Upper lobe of left lung (tissue), 6 donors: ENCODE results near the gene PHC1. TPM values are rescaled to one million over a fixed set of nuclear protein-coding genes. Genes with fewer than 3 reads are reported as not detected.

Experiments
- ATAC-seq, 2 donors: fragments of 200-7000 bp; cut with Tn5 transposase; one replicate each; pipeline ENCODE4 v1.9.1; 2022; ENCODE audit warnings: mild to moderate bottlenecking in 2 of 2, moderate library complexity in 2 of 2; ENCODE audit not compliant: low FRiP score in 2 of 2
- DNase-seq, 2 donors: peaks; one replicate each; pipeline ENCODE4 v3.0.0-alpha.2; 2019 to 2020
- H3K27ac ChIP-seq, 4 donors: fragments of 200-600 bp; sonication (generic); one replicate each; pipeline ENCODE4 v1.5.1; 2016 to 2019
- H3K27me3 ChIP-seq, 4 donors: fragments of 200-600 bp; sonication (generic); one replicate each; pipeline ENCODE4 v1.5.1; 2017 to 2019
- H3K36me3 ChIP-seq, 4 donors: fragments of 200-600 bp; sonication (generic); one replicate each; pipeline ENCODE4 v1.5.1; 2016 to 2019
- H3K4me1 ChIP-seq, 4 donors: fragments of 200-600 bp; sonication (generic); one replicate each; pipeline ENCODE4 v1.5.1; 2018 to 2019
- H3K4me3 ChIP-seq, 4 donors: fragments of 200-600 bp; sonication (generic); one replicate each; pipeline ENCODE4 v1.5.1; 2017 to 2019; ENCODE audit warnings: mild to moderate bottlenecking in 2 of 4, moderate library complexity in 1 of 4
- H3K9me3 ChIP-seq, 4 donors: fragments of 200-600 bp; sonication (generic); one replicate each; pipeline ENCODE4 v1.5.1; 2018 to 2019
- EP300 ChIP-seq, 4 donors: sonication (generic); formaldehyde crosslinking; IDR thresholded peaks; one replicate each; pipeline ENCODE4 v1.5.1; 2017; ENCODE audit warnings: antibody characterized with exemption in 4 of 4, control low read depth in 2 of 4
- POLR2A ChIP-seq, 4 donors: fragments of 450-650 bp; IDR thresholded peaks; one replicate each; pipeline ENCODE4 v1.5.1; 2016 to 2017; ENCODE audit warnings: antibody characterized with exemption in 4 of 4, mild to moderate bottlenecking in 2 of 4
- POLR2AphosphoS5 ChIP-seq, 2 donors: sonication (generic); formaldehyde crosslinking; IDR thresholded peaks; one replicate each; pipeline ENCODE4 v1.5.1; 2017; ENCODE audit warnings: antibody characterized with exemption in 2 of 2
- WGBS, 2 donors: methylation state at CpG; one replicate each; pipeline ENCODE4 v1.1.5; 2017 to 2018; 5-methylcytosine and 5-hydroxymethylcytosine counted together
- total RNA-seq, 6 donors: library from RNA; depleted of rRNA in 4 of 6; stranded (reverse); fragments of >200 nt in 4 of 6; gene quantifications; one replicate each; pipeline versions ENCODE4 v1.1.0 to v1.2.1, GENCODE V29; 2016 to 2021
- TF ChIP-seq, protein P1 (sequence below), 6 experiments: fragments of 450-650 bp in 4 of 6; fragments of 200-600 bp in 2 of 6; sonication (generic) in 2 of 6; IDR thresholded peaks; one replicate each; pipeline ENCODE4 v1.5.1; 2016 to 2019; ENCODE audit warnings: antibody characterized with exemption in 6 of 6
- donor health status: DM: no; HTN: no; CAD: no; lungs with moderate emphysema.
- donor health status: DM: no; HTN: yes; CAD: no; lungs with severe emphysema.

The PHC1 gene
- total RNA-seq, 6 donors from 2014 or later, result 23.2 to 60.8 (median 32.1) TPM

DNA sequence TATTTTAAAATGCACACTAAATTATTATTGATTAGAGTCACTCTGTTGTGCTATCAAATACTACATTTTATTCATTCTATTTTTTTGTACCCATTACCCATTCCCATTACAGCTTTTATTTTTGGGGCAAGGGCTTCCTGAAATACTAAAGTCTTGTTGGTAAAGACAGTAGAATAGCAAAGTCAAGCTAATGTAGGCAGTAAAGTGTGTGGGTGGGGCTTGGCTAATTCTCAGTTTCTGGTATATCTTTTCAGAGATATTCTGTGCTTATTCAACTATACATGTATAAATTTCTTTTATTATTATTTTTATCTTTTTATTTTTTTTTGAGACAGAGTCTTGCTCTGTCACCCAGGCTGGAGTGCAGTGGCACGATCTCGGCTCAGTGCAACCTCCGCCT lies 22.3 kb upstream of the PHC1 start:
- TF ChIP-seq EP300 (IDR thresholded peaks at IDR 0.05) (no peak), POLR2A (IDR thresholded peaks at IDR 0.05) (no peak), POLR2AphosphoS5 (IDR thresholded peaks at IDR 0.05) (no peak)
- TF ChIP-seq, protein P1, sequence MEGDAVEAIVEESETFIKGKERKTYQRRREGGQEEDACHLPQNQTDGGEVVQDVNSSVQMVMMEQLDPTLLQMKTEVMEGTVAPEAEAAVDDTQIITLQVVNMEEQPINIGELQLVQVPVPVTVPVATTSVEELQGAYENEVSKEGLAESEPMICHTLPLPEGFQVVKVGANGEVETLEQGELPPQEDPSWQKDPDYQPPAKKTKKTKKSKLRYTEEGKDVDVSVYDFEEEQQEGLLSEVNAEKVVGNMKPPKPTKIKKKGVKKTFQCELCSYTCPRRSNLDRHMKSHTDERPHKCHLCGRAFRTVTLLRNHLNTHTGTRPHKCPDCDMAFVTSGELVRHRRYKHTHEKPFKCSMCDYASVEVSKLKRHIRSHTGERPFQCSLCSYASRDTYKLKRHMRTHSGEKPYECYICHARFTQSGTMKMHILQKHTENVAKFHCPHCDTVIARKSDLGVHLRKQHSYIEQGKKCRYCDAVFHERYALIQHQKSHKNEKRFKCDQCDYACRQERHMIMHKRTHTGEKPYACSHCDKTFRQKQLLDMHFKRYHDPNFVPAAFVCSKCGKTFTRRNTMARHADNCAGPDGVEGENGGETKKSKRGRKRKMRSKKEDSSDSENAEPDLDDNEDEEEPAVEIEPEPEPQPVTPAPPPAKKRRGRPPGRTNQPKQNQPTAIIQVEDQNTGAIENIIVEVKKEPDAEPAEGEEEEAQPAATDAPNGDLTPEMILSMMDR (IDR thresholded peaks at IDR 0.05), result no peak
- Histone ChIP-seq H3K27ac (no peak overlapping the region), H3K4me3 (no peak overlapping the region), H3K36me3 (no peaks in the 10 kb centered on the region), H3K9me3 (no peaks in the 10 kb centered on the region), H3K4me1 (no peaks in the 10 kb centered on the region), H3K27me3 (no peaks in the 10 kb centered on the region)
- ATAC-seq, result no peak
- WGBS, 2 donors, result 96 to 99% methylated on average over 3 of the region's 3 CpGs
- no peak for DNase-seq

DNA sequence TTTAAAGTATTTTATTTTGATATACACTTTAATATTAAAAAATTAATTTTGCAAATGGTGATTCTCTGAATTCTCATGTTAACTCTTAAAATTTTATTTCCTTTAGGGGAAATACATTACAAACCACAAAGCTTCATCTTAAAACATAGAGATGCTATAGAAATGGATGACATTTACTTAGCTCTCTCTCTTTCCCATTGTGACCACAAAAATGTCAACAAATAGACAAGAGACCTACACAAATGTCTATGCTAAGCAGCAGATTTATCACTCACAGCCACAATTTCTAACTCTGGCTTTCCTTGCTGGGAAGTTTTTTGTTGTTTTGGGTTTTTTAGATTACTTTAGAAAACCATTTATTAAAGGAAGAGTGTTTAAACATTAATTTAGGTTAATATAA lies 19.9 kb upstream of the PHC1 start:
- Histone ChIP-seq H3K27me3 (no peaks in the 10 kb centered on the region), H3K27ac (no peak overlapping the region), H3K9me3 (no peaks in the 10 kb centered on the region), H3K36me3 (no peaks in the 10 kb centered on the region), H3K4me3 (no peak overlapping the region), H3K4me1 (no peaks in the 10 kb centered on the region)
- DNase-seq (no peak), ATAC-seq (no peak)
- TF ChIP-seq EP300 (IDR thresholded peaks at IDR 0.05) (no peak), POLR2AphosphoS5 (IDR thresholded peaks at IDR 0.05) (no peak), POLR2A (IDR thresholded peaks at IDR 0.05) (no peak)
- TF ChIP-seq, protein P1 (IDR thresholded peaks at IDR 0.05), result no peak

DNA sequence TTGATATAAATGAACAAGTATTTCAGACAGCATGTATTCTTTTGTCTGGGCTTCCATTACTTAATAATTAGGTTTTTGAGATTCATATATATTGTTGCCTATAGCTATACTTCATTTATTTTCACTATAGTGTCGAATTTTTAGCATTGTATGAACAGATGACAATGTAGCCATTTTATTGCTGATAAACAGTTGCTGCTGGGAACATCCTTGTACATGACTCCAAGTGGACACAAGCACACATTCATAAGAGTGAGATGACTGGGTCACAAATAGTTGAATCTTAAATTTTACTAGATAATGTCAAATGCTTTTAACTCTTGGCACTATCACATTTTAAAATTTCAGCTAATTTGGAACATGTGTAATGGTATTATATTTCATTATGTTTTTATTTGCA lies 19.3 kb upstream of the PHC1 start:
- DNase-seq (no peak), ATAC-seq (no peak)
- TF ChIP-seq POLR2AphosphoS5 (IDR thresholded peaks at IDR 0.05) (no peak), POLR2A (IDR thresholded peaks at IDR 0.05) (no peak), EP300 (IDR thresholded peaks at IDR 0.05) (no peak)
- TF ChIP-seq, protein P1 (IDR thresholded peaks at IDR 0.05), result no peak
- no peaks in the 10 kb centered on the region for H3K36me3 ChIP-seq
- no peaks in the 10 kb centered on the region for H3K4me1 ChIP-seq
- no peak overlapping the region for H3K27ac ChIP-seq
- 70 to 81% methylated on average over 1 of the region's 1 CpG for WGBS, 2 donors
- no peaks in the 10 kb centered on the region for H3K9me3 ChIP-seq
- no peak overlapping the region for H3K4me3 ChIP-seq
- H3K27me3 ChIP-seq, result no peaks in the 10 kb centered on the region

DNA sequence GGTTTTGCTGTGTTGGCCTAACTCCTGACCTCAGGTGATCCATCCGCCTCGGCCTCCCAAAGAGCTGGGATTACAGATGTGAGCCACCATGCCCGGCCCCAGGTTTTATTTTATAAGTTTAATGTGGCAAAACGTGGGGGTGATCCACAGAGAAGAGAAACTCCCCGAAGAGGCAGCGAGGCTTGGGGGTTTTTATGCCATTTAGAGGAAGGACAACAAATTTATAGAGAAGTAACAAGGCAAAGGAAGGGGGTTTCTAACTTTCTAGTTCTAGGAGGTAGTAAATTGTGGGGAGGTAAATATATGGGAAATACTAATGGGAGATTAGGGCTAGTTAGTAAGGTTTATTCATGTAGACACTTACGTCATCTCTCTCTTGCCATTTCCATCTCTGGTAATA lies 17.2 kb upstream of the PHC1 start:
- TF ChIP-seq POLR2AphosphoS5 (IDR thresholded peaks at IDR 0.05) (no peak), POLR2A (IDR thresholded peaks at IDR 0.05) (no peak), EP300 (IDR thresholded peaks at IDR 0.05) (no peak)
- TF ChIP-seq, protein P1 (IDR thresholded peaks at IDR 0.05), result no peak
- no peak for DNase-seq
- no peak for ATAC-seq
- Histone ChIP-seq H3K27me3 (no peaks in the 10 kb centered on the region), H3K36me3 (no peaks in the 10 kb centered on the region), H3K4me3 (no peak overlapping the region), H3K4me1 (no peaks in the 10 kb centered on the region), H3K9me3 (no peaks in the 10 kb centered on the region), H3K27ac (no peak overlapping the region)
- 89 to 93% methylated on average over 7 of the region's 7 CpGs for whole genome bisulfite sequencing, 2 donors

DNA sequence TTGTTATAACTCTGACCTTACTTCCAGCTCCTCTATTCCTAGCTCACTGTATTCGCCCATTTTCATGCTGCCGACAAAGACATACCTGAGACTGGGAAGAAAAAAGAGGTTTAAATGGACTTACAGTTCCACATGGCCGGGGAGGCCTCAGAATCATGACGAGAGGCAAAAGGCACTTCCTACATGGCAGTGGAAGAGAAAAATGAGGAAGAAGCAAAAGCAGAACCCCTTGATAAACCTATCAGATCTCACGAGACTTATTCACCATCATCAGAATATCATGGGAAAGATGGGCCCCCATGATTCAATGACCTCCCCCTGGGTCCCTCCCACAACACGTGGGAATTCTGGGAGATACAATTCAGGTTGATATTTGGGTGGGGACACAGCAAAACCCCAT lies 14.5 kb upstream of the PHC1 start:
- DNase-seq (no peak), ATAC-seq (no peak)
- TF ChIP-seq, protein P1 (IDR thresholded peaks at IDR 0.05), result no peak
- TF ChIP-seq POLR2AphosphoS5 (IDR thresholded peaks at IDR 0.05), result no peak
- no peak for TF ChIP-seq EP300 (IDR thresholded peaks at IDR 0.05)
- no peak for TF ChIP-seq POLR2A (IDR thresholded peaks at IDR 0.05)
- Histone ChIP-seq H3K27ac (no peak overlapping the region), H3K36me3 (no peaks in the 10 kb centered on the region), H3K4me1 (no peaks in the 10 kb centered on the region), H3K4me3 (no peak overlapping the region), H3K9me3 (no peaks in the 10 kb centered on the region), H3K27me3 (no peaks in the 10 kb centered on the region)
- WGBS, 2 donors, result 76 to 82% methylated on average over 6 of the region's 6 CpGs
